IMR-90 (cell line): ENCODE data around the gene IDS. TPM values are rescaled to one million over a fixed set of nuclear protein-coding genes. Genes with fewer than 3 reads are reported as not detected.
A peak's percentile ranks its signal among the peaks of the same experiment; 100 is the strongest.

Source experiments
- ATAC-seq: fragments of 200-7000 bp; cut with Tn5 transposase; 2 replicates; pipeline ENCODE4 v1.9.1; 2020; ENCODE audit warnings: low read depth, mild to moderate bottlenecking, moderate library complexity
- BruUV-seq: library from RNA; stranded (reverse); fragments of 400-500 nt; replicated peaks from 2 replicates; lab custom pipeline; 2021; lab: Mats Ljungman, UMichigan
- CTCF ChIA-PET: fragments of 300-600 bp; formaldehyde crosslinking; extraction: SDS; loops from one replicate; lab custom pipeline; 2021; ENCODE audit warnings: antibody characterized with exemption; lab: Yijun Ruan, JAX
- POLR2A ChIA-PET: fragments of 300-600 bp; sonication (Branson Sonifier 250); formaldehyde crosslinking; loops from one replicate; lab custom pipeline; 2022; ENCODE audit warnings: antibody characterized with exemption; ENCODE audit not compliant: unreplicated experiment; lab: Charles Lee
- DNase-seq: peaks from one replicate; pipeline ENCODE4 v3.0.0; 2013
- H2AFZ ChIP-seq: replicated peaks from 2 replicates; pipeline ENCODE3; 2013; ENCODE audit warnings: low read length, mild to moderate bottlenecking; ENCODE audit not compliant: poor library complexity
- H2AK5ac ChIP-seq: 2 replicates; pipeline ENCODE4 v1.6.1; 2013; ENCODE audit warnings: low read depth, low read length, inconsistent platforms
- H2AK9ac ChIP-seq: replicated peaks from 2 replicates; pipeline ENCODE3; 2013; ENCODE audit warnings: mild to moderate bottlenecking, low read depth, low read length, moderate library complexity; ENCODE audit not compliant: poor library complexity
- H2BK120ac ChIP-seq: 2 replicates; pipeline ENCODE4 v1.6.1; 2013; ENCODE audit warnings: low read depth, low read length, inconsistent platforms
- H2BK15ac ChIP-seq: 3 replicates; pipeline ENCODE4 v1.6.1; 2013; ENCODE audit warnings: low read depth, low read length, inconsistent platforms
- H2BK20ac ChIP-seq: 2 replicates; pipeline ENCODE4 v1.6.1; 2013; ENCODE audit warnings: low read depth, mild to moderate bottlenecking, inconsistent platforms, low read length, moderate library complexity
- H2BK5ac ChIP-seq: 2 replicates; pipeline ENCODE4 v1.6.1; 2013; ENCODE audit warnings: mild to moderate bottlenecking, low read depth, low read length, inconsistent platforms; ENCODE audit not compliant: poor library complexity, severe bottlenecking
- H3K14ac ChIP-seq: replicated peaks from 2 replicates; pipeline ENCODE4 v1.6.1; 2013; ENCODE audit warnings: low read depth, low read length, inconsistent platforms
- H3K18ac ChIP-seq: 2 replicates; pipeline ENCODE4 v1.6.1; 2013; ENCODE audit warnings: low read depth, low read length, control low read depth
- H3K23ac ChIP-seq: 2 replicates; pipeline ENCODE4 v1.6.1; 2013; ENCODE audit warnings: low read depth, low read length, inconsistent platforms
- H3K27ac ChIP-seq: 2 replicates; pipeline ENCODE4 v1.5.1; 2013; ENCODE audit warnings: mild to moderate bottlenecking, control low read depth, low read length; ENCODE audit not compliant: insufficient read depth
- H3K27me3 ChIP-seq: 2 replicates; pipeline ENCODE4 v1.6.1; 2013; ENCODE audit warnings: low read length; ENCODE audit not compliant: control insufficient read depth, insufficient read depth
- H3K36me3 ChIP-seq: 2 replicates; pipeline ENCODE4 v1.6.1; 2013; ENCODE audit warnings: low read length, mixed read lengths; ENCODE audit not compliant: control insufficient read depth, insufficient read depth
- H3K4ac ChIP-seq: 2 replicates; pipeline ENCODE4 v1.6.1; 2013; ENCODE audit warnings: low read depth, low read length, inconsistent platforms
- H3K4me1 ChIP-seq: 2 replicates; pipeline ENCODE4 v1.6.1; 2013; ENCODE audit warnings: low read length, mixed read lengths; ENCODE audit not compliant: control insufficient read depth, insufficient read depth
- H3K4me2 ChIP-seq: 2 replicates; pipeline ENCODE4 v1.6.1; 2013; ENCODE audit warnings: low read depth, mild to moderate bottlenecking, control low read depth, low read length, moderate library complexity
- H3K4me3 ChIP-seq: 2 replicates; pipeline ENCODE4 v1.5.1; 2013; ENCODE audit warnings: low read depth, mild to moderate bottlenecking, control low read depth, low read length, moderate library complexity; ENCODE audit not compliant: insufficient read depth
- H3K56ac ChIP-seq: 2 replicates; pipeline ENCODE4 v1.6.1; 2013; ENCODE audit warnings: low read length, inconsistent platforms; ENCODE audit not compliant: insufficient read depth; ENCODE audit errors: extremely low read depth
- H3K79me1 ChIP-seq, 2 experiments: 2 replicates each; pipeline ENCODE4 v1.6.1; 2013; ENCODE audit warnings: low read length in 2 of 2, inconsistent platforms in 1 of 2, low read depth in 1 of 2
- H3K9ac ChIP-seq: 2 replicates; pipeline ENCODE4 v1.6.1; 2013; ENCODE audit warnings: low read depth, low read length, control low read depth
- H3K9me1 ChIP-seq: 2 replicates; pipeline ENCODE4 v1.6.1; 2013; ENCODE audit warnings: low read length, inconsistent platforms; ENCODE audit not compliant: insufficient read depth
- H3K9me3 ChIP-seq: 2 replicates; pipeline ENCODE4 v1.6.1; 2013; ENCODE audit warnings: low read length; ENCODE audit not compliant: control insufficient read depth, insufficient read depth
- H4K20me1 ChIP-seq: 2 replicates; pipeline ENCODE4 v1.6.1; 2013; ENCODE audit warnings: low read length, inconsistent platforms; ENCODE audit not compliant: insufficient read depth
- H4K5ac ChIP-seq: 2 replicates; pipeline ENCODE4 v1.6.1; 2013; ENCODE audit warnings: mild to moderate bottlenecking, low read depth, low read length, control low read depth
- H4K8ac ChIP-seq, 2 experiments: 2 replicates each; pipeline ENCODE4 v1.6.1; 2013; ENCODE audit warnings: low read depth in 2 of 2, low read length in 2 of 2, control low read depth in 1 of 2, inconsistent platforms in 1 of 2
- H4K91ac ChIP-seq: 2 replicates; pipeline ENCODE4 v1.6.1; 2013; ENCODE audit warnings: low read depth, low read length, inconsistent platforms; ENCODE audit not compliant: insufficient read depth
- BHLHE40 ChIP-seq: fragments of 150-350 bp; IDR thresholded peaks from 2 replicates; pipeline ENCODE4 v1.6.1; 2016; ENCODE audit warnings: mild to moderate bottlenecking, low read depth, low read length
- CEBPB ChIP-seq: IDR thresholded peaks from 2 replicates; pipeline ENCODE4 v1.6.1; 2012; ENCODE audit warnings: low read depth, low read length, improper control_type of control experiment
- MAFK ChIP-seq: IDR thresholded peaks from 2 replicates; pipeline ENCODE4 v1.6.1; 2012; ENCODE audit warnings: low read depth, low read length, improper control_type of control experiment
- MAZ ChIP-seq: IDR thresholded peaks from 2 replicates; pipeline ENCODE4 v1.6.1; 2012; ENCODE audit warnings: low read depth, mild to moderate bottlenecking, low read length, improper control_type of control experiment, moderate library complexity, borderline replicate concordance
- MXI1 ChIP-seq: IDR thresholded peaks from 2 replicates; pipeline ENCODE4 v1.6.1; 2012; ENCODE audit warnings: low read depth, mild to moderate bottlenecking, low read length, moderate library complexity, borderline replicate concordance
- POLR2A ChIP-seq: IDR thresholded peaks from 2 replicates; pipeline ENCODE4 v1.6.1; 2012; ENCODE audit warnings: mild to moderate bottlenecking, low read depth, low read length
- RAD21 ChIP-seq: IDR thresholded peaks from 2 replicates; pipeline ENCODE4 v1.6.1; 2012; ENCODE audit warnings: low read length, improper control_type of control experiment
- RCOR1 ChIP-seq: IDR thresholded peaks from 2 replicates; pipeline ENCODE4 v1.6.1; 2012; ENCODE audit warnings: mild to moderate bottlenecking, low read length, improper control_type of control experiment; ENCODE audit not compliant: insufficient replicate concordance
- RFX5 ChIP-seq: IDR thresholded peaks from 2 replicates; pipeline ENCODE4 v1.8.0; 2012; ENCODE audit warnings: low read depth, mild to moderate bottlenecking, low read length, moderate library complexity
- WGBS, 2 experiments: methylation state at CpG; one replicate each; pipeline versions ENCODE4 v1.1.5 to v1.1.7; 2013; ENCODE audit warnings: missing lambda C conversion rate in 2 of 2; ENCODE audit not compliant: insufficient read length in 1 of 2; ENCODE audit errors: extremely low coverage in 2 of 2; 5-methylcytosine and 5-hydroxymethylcytosine counted together
- dilution Hi-C: fragments of 300-500 bp; cut with HindIII; formaldehyde crosslinking; loops from one replicate; pipeline ENCODE4 v1.14.3; 2018; ENCODE audit warnings: low sequenced_read_pairs; ENCODE audit not compliant: unreplicated experiment
- in situ Hi-C: fragments of 300-500 bp; cut with MboI; formaldehyde crosslinking; loops from 3 replicates; pipeline ENCODE4 v1.14.3; 2019; ENCODE audit warnings: low sequenced_read_pairs, inconsistent platforms, mixed read lengths
- intact Hi-C: fragments of 100-400 bp; cut with micrococcal nuclease; formaldehyde crosslinking; loops from 2 replicates; pipeline ENCODE4 v1.10.0; 2022
- polyA plus RNA-seq, 3 experiments: library from polyadenylated mRNA; depleted of rRNA; stranded (reverse); fragments of >200 nt; gene quantifications; 2 replicates each; pipeline ENCODE4 v1.2.3, GENCODE V29; 2012; ENCODE audit warnings: low replicate concordance in 1 of 3
- total RNA-seq: library from RNA; depleted of rRNA; stranded (reverse); fragments of >200 nt; gene quantifications from 2 replicates; pipeline ENCODE4 v1.2.3, GENCODE V29; 2012
- TF ChIP-seq, protein P1 (sequence below): fragments of 150-350 bp; IDR thresholded peaks from 2 replicates; pipeline ENCODE4 v1.6.1; 2017; ENCODE audit warnings: mild to moderate bottlenecking, antibody characterized with exemption, low read length, low read depth
- TF ChIP-seq, protein P2 (sequence below): conservative IDR thresholded peaks from 2 replicates; pipeline ENCODE4 v1.5.1; 2012; ENCODE audit warnings: mild to moderate bottlenecking, low read depth, low read length, improper control_type of control experiment

The IDS gene
- total and polyA plus RNA-seq, 2 of the 4 experiments (the other 2 are of a cell fraction), result 26.3 to 56.9 TPM

DNA sequence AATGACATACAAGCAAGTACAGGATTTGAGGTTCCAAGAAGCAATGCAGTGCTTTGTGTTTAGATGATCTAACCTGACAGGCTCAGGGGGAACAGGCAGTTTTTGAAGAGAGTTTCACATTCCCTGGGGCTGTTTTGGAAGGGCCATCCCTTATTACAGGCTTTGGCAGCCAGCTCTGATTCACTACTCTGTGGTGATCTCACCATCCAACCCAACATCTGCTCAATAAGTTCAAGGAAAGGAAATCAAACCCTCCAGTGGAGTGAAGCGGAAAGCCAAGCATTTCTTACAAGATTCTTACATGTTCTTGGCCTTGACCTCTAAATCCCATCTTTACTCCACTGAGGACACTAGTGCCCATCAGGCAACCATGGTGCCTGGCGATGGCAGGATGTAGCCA lies 7.5 kb downstream of the IDS start:
- Histone ChIP-seq H3K4me3 (no peak overlapping the region), H2BK5ac (no peak overlapping the region), H3K23ac (no peak overlapping the region), H2BK120ac (no peak overlapping the region), H4K5ac (no peak overlapping the region), H3K14ac (no peak overlapping the region), H3K36me3 (peaks cover 32% of the 10 kb centered on the region), H3K9me3 (no peaks in the 10 kb centered on the region), H2AK9ac (no peak overlapping the region), H3K27me3 (no peaks in the 10 kb centered on the region), H3K4me2 (no peak overlapping the region), H2BK15ac (no peak overlapping the region), H3K9me1 (peaks cover 4% of the 10 kb centered on the region; the same call in 1 of the 2 replicates), H2BK20ac (no peak overlapping the region), H3K9ac (no peak overlapping the region), H2AFZ (no peak overlapping the region), H3K4ac (no peak overlapping the region), H2AK5ac (no peak overlapping the region), H3K4me1 (no peaks in the 10 kb centered on the region), H3K27ac (no peak overlapping the region), H3K18ac (no peak overlapping the region), H3K79me1 (peaks cover 4 to 7% of the 10 kb centered on the region in 2 experiments; a peak in 1 of 4 replicates), H3K56ac (no peak overlapping the region), H4K8ac (no peak overlapping the region), H4K91ac (no peak overlapping the region), H4K20me1 (no peaks in the 10 kb centered on the region)
- in situ Hi-C loops, result no loop called here
- ChIA-PET CTCF (interaction anchor here (1.0 kb wide), 1 partner anchor 8 kb away, joined by 5 read pairs; the partner anchor contains the start of gene IDS), POLR2A (no interaction called here)
- ATAC-seq (peak; percentile 54), DNase-seq (peak; percentile 67)
- WGBS, 2 experiments, result no CpG with 5 or more reads among the region's 2 CpGs
- TF ChIP-seq, protein P1, sequence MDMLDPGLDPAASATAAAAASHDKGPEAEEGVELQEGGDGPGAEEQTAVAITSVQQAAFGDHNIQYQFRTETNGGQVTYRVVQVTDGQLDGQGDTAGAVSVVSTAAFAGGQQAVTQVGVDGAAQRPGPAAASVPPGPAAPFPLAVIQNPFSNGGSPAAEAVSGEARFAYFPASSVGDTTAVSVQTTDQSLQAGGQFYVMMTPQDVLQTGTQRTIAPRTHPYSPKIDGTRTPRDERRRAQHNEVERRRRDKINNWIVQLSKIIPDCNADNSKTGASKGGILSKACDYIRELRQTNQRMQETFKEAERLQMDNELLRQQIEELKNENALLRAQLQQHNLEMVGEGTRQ, result no peak
- TF ChIP-seq, protein P2, sequence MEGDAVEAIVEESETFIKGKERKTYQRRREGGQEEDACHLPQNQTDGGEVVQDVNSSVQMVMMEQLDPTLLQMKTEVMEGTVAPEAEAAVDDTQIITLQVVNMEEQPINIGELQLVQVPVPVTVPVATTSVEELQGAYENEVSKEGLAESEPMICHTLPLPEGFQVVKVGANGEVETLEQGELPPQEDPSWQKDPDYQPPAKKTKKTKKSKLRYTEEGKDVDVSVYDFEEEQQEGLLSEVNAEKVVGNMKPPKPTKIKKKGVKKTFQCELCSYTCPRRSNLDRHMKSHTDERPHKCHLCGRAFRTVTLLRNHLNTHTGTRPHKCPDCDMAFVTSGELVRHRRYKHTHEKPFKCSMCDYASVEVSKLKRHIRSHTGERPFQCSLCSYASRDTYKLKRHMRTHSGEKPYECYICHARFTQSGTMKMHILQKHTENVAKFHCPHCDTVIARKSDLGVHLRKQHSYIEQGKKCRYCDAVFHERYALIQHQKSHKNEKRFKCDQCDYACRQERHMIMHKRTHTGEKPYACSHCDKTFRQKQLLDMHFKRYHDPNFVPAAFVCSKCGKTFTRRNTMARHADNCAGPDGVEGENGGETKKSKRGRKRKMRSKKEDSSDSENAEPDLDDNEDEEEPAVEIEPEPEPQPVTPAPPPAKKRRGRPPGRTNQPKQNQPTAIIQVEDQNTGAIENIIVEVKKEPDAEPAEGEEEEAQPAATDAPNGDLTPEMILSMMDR, result no peak
- TF ChIP-seq RCOR1 (no peak), POLR2A (no peak), RAD21 (no peak), RFX5 (no peak), MXI1 (no peak), MAFK (no peak), MAZ (no peak), CEBPB (no peak), BHLHE40 (no peak)
- no TSS peak for BruUV-seq
- intact Hi-C loops, result no loop called here
- dilution Hi-C loops, result no loop called here
